Ovary (tissue), 3 donors: ENCODE measurements around the gene SLC39A11.

Experiments
- CTCF ChIP-seq, 3 donors: fragments of 450-650 bp in 2 of 3; fragments of 200-600 bp in 1 of 3; IDR thresholded peaks; one replicate each; pipeline versions ENCODE4 v1.5.1 to v1.8.0; 2016 to 2022; ENCODE audit warnings: antibody characterized with exemption in 3 of 3, mild to moderate bottlenecking in 1 of 3
- EP300 ChIP-seq: sonication (generic); formaldehyde crosslinking; IDR thresholded peaks from one replicate; pipeline ENCODE4 v1.6.1; 2017; ENCODE audit warnings: antibody characterized with exemption
- donor health status: DM: no; HTN: no; CAD: no.

GRCh38 chr17:73091410-73091769, 1.1 kb downstream of the SLC39A11 start:
- TF ChIP-seq EP300 (no peak), CTCF (IDR thresholded peaks at IDR 0.05) (no peak)
